HG03565 (cell line): Measurements from ENCODE around the gene PCYT1A.
"Not testable (repeated sequence)": the region's sequence is repeated elsewhere in the genome, so short reads cannot be mapped to it uniquely, and the experiment has no call there.

Experiments
- ATAC-seq: cut with Tn5 transposase; IDR thresholded peaks from one replicate; pipeline ENCODE4 v1.9.1; 2021; ENCODE audit warnings: mild to moderate bottlenecking, moderate library complexity; ENCODE audit not compliant: unreplicated experiment

Gene PCYT1A

GRCh38 chr3:196216681-196217211 is 70.8 kb downstream of the PCYT1A start:
- no peak for ATAC-seq

- ATAC-seq = no peak
Measured at GRCh38 chr3:196216089-196216564, 71.4 kb downstream of the PCYT1A start, which contains the start of gene SLC51A. Gene SLC51A (plus strand): TSS chr3:196216534. CDS start chr3:196216713, 179 bp downstream.

GRCh38 chr3:196215493-196216020 is 72.0 kb downstream of the PCYT1A start:
- no peak for ATAC-seq

GRCh38 chr3:196214783-196215441 is 72.6 kb downstream of the PCYT1A start:
- no peak for ATAC-seq

GRCh38 chr3:196210673-196211556 is 76.6 kb downstream of the PCYT1A start, which contains the start of gene ZDHHC19:
Gene ZDHHC19 (minus strand): TSS chr3:196211400. CDS start chr3:196211315, 85 bp downstream.
- no peak for ATAC-seq

- ATAC-seq = not testable (repeated sequence)
Measured at GRCh38 chr3:196209944-196210672, 77.4 kb downstream of the PCYT1A start.

- no peak for ATAC-seq
Measured at GRCh38 chr3:196208942-196209695, 78.4 kb downstream of the PCYT1A start.

GRCh38 chr3:196207833-196208607 is 79.5 kb downstream of the PCYT1A start:
- no peak for ATAC-seq

- no peak for ATAC-seq
Measured at GRCh38 chr3:196207159-196207832, 80.2 kb downstream of the PCYT1A start.

GRCh38 chr3:196205442-196206205 is 81.9 kb downstream of the PCYT1A start:
- not testable (repeated sequence) for ATAC-seq

- ATAC-seq = no peak
Measured at GRCh38 chr3:196203846-196204245, 83.7 kb downstream of the PCYT1A start.

- ATAC-seq = no peak
Measured at GRCh38 chr3:196202516-196202970, 85.0 kb downstream of the PCYT1A start.

- ATAC-seq = no peak
Measured at GRCh38 chr3:196198771-196199753, 88.5 kb downstream of the PCYT1A start.

- no peak for ATAC-seq
Measured at GRCh38 chr3:196198081-196198675, 89.3 kb downstream of the PCYT1A start.

- no peak for ATAC-seq
Measured at GRCh38 chr3:196197524-196197923, 90.0 kb downstream of the PCYT1A start.

- ATAC-seq = no peak
Measured at GRCh38 chr3:196195664-196196265, 91.8 kb downstream of the PCYT1A start.
